ENCODE measurements around the gene MBNL2. TPM values are rescaled to one million over a fixed set of nuclear protein-coding genes. Genes with fewer than 3 reads are reported as not detected.

The MBNL2 gene
- total RNA-seq, 1 donor: 69.8 TPM

DNA sequence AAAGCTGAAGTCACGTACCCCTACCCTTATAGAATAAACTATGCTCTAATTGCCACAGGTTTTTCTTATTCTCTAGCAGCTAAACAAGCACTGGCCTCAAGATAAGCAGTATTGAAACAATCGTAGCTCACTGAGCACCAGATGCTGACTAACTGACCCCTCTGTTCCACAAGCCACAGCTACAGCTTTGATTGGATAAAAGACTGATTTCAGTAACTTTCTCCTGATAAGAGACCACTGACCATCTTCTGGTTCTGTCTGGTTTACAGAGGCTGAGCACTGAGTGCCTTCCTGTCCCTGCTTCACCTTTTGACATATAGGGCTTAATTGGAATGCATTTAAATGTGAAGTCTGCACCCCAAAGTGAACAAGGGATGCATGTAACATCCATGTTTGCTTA lies 203.5 kb downstream of the MBNL2 start:
- no peaks in the 10 kb centered on the region for H4K20me1 ChIP-seq (ENCODE audit: insufficient read depth, low read length)
- H3K79me2 ChIP-seq (ENCODE audit: insufficient read depth, low read length): no peaks in the 10 kb centered on the region
- H3K4me2 ChIP-seq (ENCODE audit: insufficient read depth, low read length): no peak overlapping the region
- no peak for DNase-seq (ENCODE audit: insufficient read length, low spot score, missing footprints)
- H3K9me3 ChIP-seq (ENCODE audit: low read depth, low read length): no peaks in the 10 kb centered on the region
- H3K36me3 ChIP-seq (ENCODE audit: insufficient read depth, low read length): no peaks in the 10 kb centered on the region
- TF ChIP-seq, protein P1, sequence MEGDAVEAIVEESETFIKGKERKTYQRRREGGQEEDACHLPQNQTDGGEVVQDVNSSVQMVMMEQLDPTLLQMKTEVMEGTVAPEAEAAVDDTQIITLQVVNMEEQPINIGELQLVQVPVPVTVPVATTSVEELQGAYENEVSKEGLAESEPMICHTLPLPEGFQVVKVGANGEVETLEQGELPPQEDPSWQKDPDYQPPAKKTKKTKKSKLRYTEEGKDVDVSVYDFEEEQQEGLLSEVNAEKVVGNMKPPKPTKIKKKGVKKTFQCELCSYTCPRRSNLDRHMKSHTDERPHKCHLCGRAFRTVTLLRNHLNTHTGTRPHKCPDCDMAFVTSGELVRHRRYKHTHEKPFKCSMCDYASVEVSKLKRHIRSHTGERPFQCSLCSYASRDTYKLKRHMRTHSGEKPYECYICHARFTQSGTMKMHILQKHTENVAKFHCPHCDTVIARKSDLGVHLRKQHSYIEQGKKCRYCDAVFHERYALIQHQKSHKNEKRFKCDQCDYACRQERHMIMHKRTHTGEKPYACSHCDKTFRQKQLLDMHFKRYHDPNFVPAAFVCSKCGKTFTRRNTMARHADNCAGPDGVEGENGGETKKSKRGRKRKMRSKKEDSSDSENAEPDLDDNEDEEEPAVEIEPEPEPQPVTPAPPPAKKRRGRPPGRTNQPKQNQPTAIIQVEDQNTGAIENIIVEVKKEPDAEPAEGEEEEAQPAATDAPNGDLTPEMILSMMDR (IDR thresholded peaks at IDR 0.05; ENCODE audit: extremely low read depth, low read depth, low read length): no peak
- H3K27me3 ChIP-seq (ENCODE audit: insufficient read depth, low read length): no peaks in the 10 kb centered on the region
- no peak overlapping the region for H3K4me3 ChIP-seq (ENCODE audit: insufficient read depth, low read length)
- no peak overlapping the region for H2AFZ ChIP-seq (ENCODE audit: low read length)
- no peak overlapping the region for H3K27ac ChIP-seq (ENCODE audit: low read depth, low read length)
- peaks cover 14% of the 10 kb centered on the region for H3K4me1 ChIP-seq (ENCODE audit: insufficient read depth, low read length)

DNA sequence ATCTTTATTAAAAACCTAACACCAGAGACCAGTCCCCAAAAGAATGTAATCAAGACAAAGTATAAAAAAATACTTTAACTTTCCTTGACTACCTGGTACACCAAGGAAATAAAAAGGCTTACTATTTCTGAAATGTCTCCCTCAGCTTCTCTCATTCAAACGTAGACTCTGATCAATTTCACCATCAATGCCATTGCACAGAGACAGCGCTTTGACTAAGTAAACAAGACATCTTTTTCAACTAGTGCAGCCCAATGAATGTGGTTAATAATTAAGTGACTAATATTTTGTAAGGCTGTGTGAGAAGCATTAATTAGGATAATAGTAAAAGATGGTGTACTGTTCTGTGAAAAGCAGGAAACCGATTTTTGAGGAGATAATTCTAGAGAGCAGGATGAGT lies 204.6 kb downstream of the MBNL2 start:
- no peaks in the 10 kb centered on the region for H3K79me2 ChIP-seq (ENCODE audit: insufficient read depth, low read length)
- H3K27ac ChIP-seq (ENCODE audit: low read depth, low read length): no peak overlapping the region
- H3K27me3 ChIP-seq (ENCODE audit: insufficient read depth, low read length): no peaks in the 10 kb centered on the region
- no peaks in the 10 kb centered on the region for H4K20me1 ChIP-seq (ENCODE audit: insufficient read depth, low read length)
- TF ChIP-seq, protein P1 (IDR thresholded peaks at IDR 0.05; ENCODE audit: extremely low read depth, low read depth, low read length): no peak
- H2AFZ ChIP-seq (ENCODE audit: low read length): no peak overlapping the region
- H3K4me3 ChIP-seq (ENCODE audit: insufficient read depth, low read length): no peak overlapping the region
- no peaks in the 10 kb centered on the region for H3K9me3 ChIP-seq (ENCODE audit: low read depth, low read length)
- no peak for DNase-seq (ENCODE audit: insufficient read length, low spot score, missing footprints)
- H3K36me3 ChIP-seq (ENCODE audit: insufficient read depth, low read length): no peaks in the 10 kb centered on the region
- H3K4me2 ChIP-seq (ENCODE audit: insufficient read depth, low read length): no peak overlapping the region
- peaks cover 14% of the 10 kb centered on the region for H3K4me1 ChIP-seq (ENCODE audit: insufficient read depth, low read length)

- TF ChIP-seq, protein P1 (IDR thresholded peaks at IDR 0.05; ENCODE audit: extremely low read depth, low read depth, low read length): no peak
- peak overlapping the region; percentile 35 for H3K27ac ChIP-seq (ENCODE audit: low read depth, low read length)
- H3K9me3 ChIP-seq (ENCODE audit: low read depth, low read length): no peaks in the 10 kb centered on the region
- peak; percentile 80 for DNase-seq (ENCODE audit: insufficient read length, low spot score, missing footprints)
- H3K4me3 ChIP-seq (ENCODE audit: insufficient read depth, low read length): peak overlapping the region; percentile 60
- H3K36me3 ChIP-seq (ENCODE audit: insufficient read depth, low read length): no peaks in the 10 kb centered on the region
- H4K20me1 ChIP-seq (ENCODE audit: insufficient read depth, low read length): no peaks in the 10 kb centered on the region
- H3K4me2 ChIP-seq (ENCODE audit: insufficient read depth, low read length): peak overlapping the region; percentile 80
- peak overlapping the region; percentile 79 for H2AFZ ChIP-seq (ENCODE audit: low read length)
- H3K27me3 ChIP-seq (ENCODE audit: insufficient read depth, low read length): no peaks in the 10 kb centered on the region
- peaks cover 4% of the 10 kb centered on the region for H3K79me2 ChIP-seq (ENCODE audit: insufficient read depth, low read length)
- peaks cover 7% of the 10 kb centered on the region for H3K4me1 ChIP-seq (ENCODE audit: insufficient read depth, low read length)
These were observed 207.5 kb downstream of the MBNL2 start for GRCh38 chr13:97429681-97430081.

DNA sequence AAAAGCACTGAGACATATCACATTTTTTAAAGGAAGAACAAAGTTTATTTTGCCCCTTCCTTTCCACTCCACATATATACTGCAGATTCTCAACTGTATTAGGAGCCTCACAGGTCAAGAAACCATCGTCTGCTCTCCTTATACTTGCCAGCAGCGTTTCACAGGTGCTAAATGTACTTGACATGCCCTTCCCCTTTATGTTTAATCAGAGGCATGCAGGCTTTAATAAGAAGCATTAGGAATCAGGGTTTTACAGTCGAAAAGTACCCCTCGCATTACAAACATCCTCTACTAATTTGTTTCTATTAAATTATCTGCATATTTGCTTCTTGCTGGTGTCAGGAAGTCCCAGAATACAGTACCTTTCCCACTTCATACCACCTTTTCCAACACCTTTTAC lies 208.2 kb downstream of the MBNL2 start:
- H3K36me3 ChIP-seq (ENCODE audit: insufficient read depth, low read length): no peaks in the 10 kb centered on the region
- H3K27me3 ChIP-seq (ENCODE audit: insufficient read depth, low read length): no peaks in the 10 kb centered on the region
- H3K27ac ChIP-seq (ENCODE audit: low read depth, low read length): peak overlapping the region; percentile 35
- no peak for DNase-seq (ENCODE audit: insufficient read length, low spot score, missing footprints)
- peaks cover 10% of the 10 kb centered on the region for H3K79me2 ChIP-seq (ENCODE audit: insufficient read depth, low read length)
- no peaks in the 10 kb centered on the region for H4K20me1 ChIP-seq (ENCODE audit: insufficient read depth, low read length)
- H3K9me3 ChIP-seq (ENCODE audit: low read depth, low read length): no peaks in the 10 kb centered on the region
- peak overlapping the region; percentile 79 for H2AFZ ChIP-seq (ENCODE audit: low read length)
- no peak overlapping the region for H3K4me3 ChIP-seq (ENCODE audit: insufficient read depth, low read length)
- TF ChIP-seq, protein P1 (IDR thresholded peaks at IDR 0.05; ENCODE audit: extremely low read depth, low read depth, low read length): no peak
- H3K4me1 ChIP-seq (ENCODE audit: insufficient read depth, low read length): peaks cover 10% of the 10 kb centered on the region
- H3K4me2 ChIP-seq (ENCODE audit: insufficient read depth, low read length): peak overlapping the region; percentile 80

Measured in osteoblast (primary cell).